ENCODE results near the gene DNAH11. TPM values are rescaled to one million over a fixed set of nuclear protein-coding genes. Genes with fewer than 3 reads are reported as not detected.

The DNAH11 gene
- polyA plus RNA-seq, 1 experiment, result 0.59 TPM

- no peaks in the 10 kb centered on the region for H3K27me3 ChIP-seq (ENCODE audit: control insufficient read depth, insufficient read depth, low read length)
- ChIA-PET POLR2A (no interaction called here), CTCF (interaction anchor here (0.6 kb wide), 1 partner anchor 66 kb away, joined by 3 read pairs; no protein-coding TSS in a partner anchor)
- peak; percentile 60 for DNase-seq (ENCODE audit: low read depth)
- H3K4me3 ChIP-seq (ENCODE audit: low read depth, low read length), result no peak overlapping the region
- no peak for TF ChIP-seq CTCF (IDR thresholded peaks at IDR 0.05; ENCODE audit: insufficient read depth, low read depth, low read length)
- no peaks in the 10 kb centered on the region for H3K36me3 ChIP-seq (ENCODE audit: control insufficient read depth, insufficient read depth, low read length)
These were observed 75.1 kb downstream of the DNAH11 start for GRCh38 chr7:21617916-21618390.

GRCh38 chr7:21618706-21619105, 75.9 kb downstream of the DNAH11 start:
- H3K27me3 ChIP-seq (ENCODE audit: control insufficient read depth, insufficient read depth, low read length), result no peaks in the 10 kb centered on the region
- H3K4me3 ChIP-seq (ENCODE audit: low read depth, low read length), result no peak overlapping the region
- CTCF ChIA-PET, result interaction anchor here (0.6 kb wide), 1 partner anchor 1276 kb away, joined by 4 read pairs; no protein-coding TSS in a partner anchor
- POLR2A ChIA-PET, result no interaction called here
- DNase-seq (ENCODE audit: low read depth), result no peak
- TF ChIP-seq CTCF (IDR thresholded peaks at IDR 0.05; ENCODE audit: insufficient read depth, low read depth, low read length), result no peak
- no peaks in the 10 kb centered on the region for H3K36me3 ChIP-seq (ENCODE audit: control insufficient read depth, insufficient read depth, low read length)

- Histone ChIP-seq H3K4me3 (ENCODE audit: low read depth, low read length) (no peak overlapping the region), H3K36me3 (ENCODE audit: control insufficient read depth, insufficient read depth, low read length) (no peaks in the 10 kb centered on the region), H3K27me3 (ENCODE audit: control insufficient read depth, insufficient read depth, low read length) (no peaks in the 10 kb centered on the region)
- no peak for DNase-seq (ENCODE audit: low read depth)
- ChIA-PET CTCF (no interaction called here), POLR2A (no interaction called here)
- no peak for TF ChIP-seq CTCF (IDR thresholded peaks at IDR 0.05; ENCODE audit: insufficient read depth, low read depth, low read length)
These were observed 77.2 kb downstream of the DNAH11 start for GRCh38 chr7:21620054-21620453.

- ChIA-PET POLR2A (interaction anchor here (0.6 kb wide), 1 partner anchor 1034 kb away, joined by 5 read pairs; no protein-coding TSS in a partner anchor), CTCF (no interaction called here)
- no peak for TF ChIP-seq CTCF (IDR thresholded peaks at IDR 0.05; ENCODE audit: insufficient read depth, low read depth, low read length)
- no peak for DNase-seq (ENCODE audit: low read depth)
- H3K4me3 ChIP-seq (ENCODE audit: low read depth, low read length), result no peak overlapping the region
- H3K27me3 ChIP-seq (ENCODE audit: control insufficient read depth, insufficient read depth, low read length), result no peaks in the 10 kb centered on the region
- H3K36me3 ChIP-seq (ENCODE audit: control insufficient read depth, insufficient read depth, low read length), result no peaks in the 10 kb centered on the region
These were observed 81.5 kb downstream of the DNAH11 start for GRCh38 chr7:21624320-21624719.

GRCh38 chr7:21636694-21637093, 93.9 kb downstream of the DNAH11 start:
- TF ChIP-seq CTCF (IDR thresholded peaks at IDR 0.05; ENCODE audit: insufficient read depth, low read depth, low read length), result no peak
- no peaks in the 10 kb centered on the region for H3K27me3 ChIP-seq (ENCODE audit: control insufficient read depth, insufficient read depth, low read length)
- ChIA-PET CTCF (interaction anchor here (0.6 kb wide), 1 partner anchor 1717 kb away, joined by 3 read pairs; no protein-coding TSS in a partner anchor), POLR2A (no interaction called here)
- H3K36me3 ChIP-seq (ENCODE audit: control insufficient read depth, insufficient read depth, low read length), result no peaks in the 10 kb centered on the region
- DNase-seq (ENCODE audit: low read depth), result no peak
- H3K4me3 ChIP-seq (ENCODE audit: low read depth, low read length), result no peak overlapping the region
